Stimulated activated CD4-positive, alpha-beta T cell treated with anti-CD3 and anti-CD28 coated beads, Interleukin-2, amount 100 ng/mL, for 48 hours (primary cell): ENCODE data around the gene ZBTB47.

Source experiments
- DNase-seq, 2 donors: peaks; one replicate each; pipeline ENCODE4 v3.0.0-alpha.2; 2020

Gene ZBTB47

DNA sequence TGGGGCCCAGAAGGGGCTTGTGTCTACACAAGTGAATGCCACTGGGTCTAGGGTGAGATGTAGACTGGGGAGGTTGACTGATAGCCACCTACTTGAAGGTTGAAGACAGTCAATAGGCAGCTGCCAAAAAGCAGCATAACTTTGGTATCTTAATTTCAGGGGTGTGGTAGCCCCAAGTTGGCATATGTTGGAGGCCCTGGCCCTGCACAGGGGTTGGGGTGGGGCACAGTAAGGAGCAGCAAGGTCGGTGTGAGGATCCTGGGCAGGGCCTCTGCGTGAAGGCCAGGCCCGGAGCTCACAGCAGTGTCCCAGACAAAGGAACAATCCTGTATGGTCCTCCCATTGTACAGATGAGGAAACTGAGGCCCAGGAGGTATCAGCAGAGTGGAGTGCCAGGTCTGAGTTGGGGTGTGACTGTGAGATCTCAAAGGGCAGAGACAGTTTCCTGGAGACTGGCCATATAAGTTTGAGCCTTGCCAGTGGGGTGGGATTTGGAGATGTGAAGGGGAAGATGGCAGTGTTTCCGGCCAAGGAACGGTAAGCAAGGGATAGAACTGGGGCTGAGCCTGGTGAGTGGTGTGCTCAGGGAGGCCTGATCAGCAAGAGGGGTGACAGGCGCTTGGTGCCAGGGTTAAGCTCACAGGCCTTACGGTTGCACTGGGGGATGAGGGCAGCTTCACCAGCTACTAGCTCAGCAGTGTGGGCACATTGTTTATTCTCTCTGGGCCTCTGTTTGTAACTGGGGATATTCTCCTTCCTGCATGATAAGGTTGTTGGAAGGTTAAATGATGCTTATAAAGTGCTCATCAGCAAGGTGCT, 33.5 kb downstream of the ZBTB47 start:
- DNase-seq: no peak

DNA sequence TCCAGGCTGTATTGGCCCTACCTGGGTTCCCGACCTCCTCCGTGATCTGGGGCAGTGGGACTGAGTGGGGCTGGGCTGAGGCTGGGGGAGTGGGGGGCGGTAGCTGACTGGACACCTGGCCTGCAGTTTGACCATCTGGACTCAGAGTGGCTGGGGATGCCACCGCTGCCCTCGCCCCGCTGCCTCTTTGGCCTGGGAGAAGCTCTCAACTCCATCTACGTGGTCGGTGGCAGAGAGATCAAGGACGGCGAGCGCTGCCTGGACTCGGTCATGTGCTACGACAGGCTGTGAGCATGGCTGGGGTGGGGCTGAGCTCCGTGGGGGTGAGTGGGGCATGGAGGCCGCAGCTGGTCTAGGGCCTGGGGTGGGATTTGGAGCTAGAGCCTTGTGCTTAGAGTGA, 34.5 kb downstream of the ZBTB47 start:
- DNase-seq: no peak

DNA sequence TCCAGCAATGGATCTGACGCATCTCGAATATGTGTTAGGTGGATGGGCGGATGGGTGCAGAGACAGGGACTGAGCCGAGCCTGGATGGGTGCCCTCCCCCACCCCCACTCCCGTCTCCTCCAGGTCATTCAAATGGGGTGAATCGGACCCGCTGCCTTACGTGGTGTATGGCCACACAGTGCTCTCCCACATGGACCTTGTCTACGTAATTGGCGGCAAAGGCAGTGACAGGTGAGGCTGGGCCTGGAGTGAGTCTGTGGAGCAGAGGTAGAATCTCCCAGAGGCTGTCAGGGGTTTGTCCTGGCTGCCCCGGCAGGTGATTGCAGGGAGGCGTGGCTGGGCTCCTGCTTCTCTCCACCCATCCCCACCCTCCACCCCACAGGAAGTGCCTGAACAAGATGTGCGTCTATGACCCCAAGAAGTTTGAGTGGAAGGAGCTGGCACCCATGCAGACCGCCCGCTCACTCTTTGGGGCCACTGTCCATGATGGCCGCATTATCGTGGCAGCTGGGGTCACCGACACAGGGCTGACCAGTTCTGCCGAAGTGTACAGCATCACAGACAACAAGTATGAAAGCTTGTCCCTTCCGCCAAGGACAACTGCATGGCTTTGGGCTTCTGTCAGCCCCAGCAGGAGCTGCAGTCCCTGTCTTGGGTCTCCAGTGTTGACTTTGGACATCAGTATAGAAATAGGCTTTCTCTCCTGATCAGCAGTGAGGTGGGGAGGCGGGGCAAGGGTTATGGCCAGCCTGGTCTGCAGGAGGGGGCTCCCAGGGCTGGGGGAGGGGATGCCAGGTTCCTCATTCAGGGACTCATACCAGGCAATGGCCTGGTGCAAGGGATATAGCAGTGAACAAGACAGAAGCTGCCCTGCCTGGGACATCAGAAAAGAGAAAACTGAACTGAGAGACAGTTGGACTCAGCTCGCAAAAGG, 35.3 kb downstream of the ZBTB47 start:
- no peak for DNase-seq

DNA sequence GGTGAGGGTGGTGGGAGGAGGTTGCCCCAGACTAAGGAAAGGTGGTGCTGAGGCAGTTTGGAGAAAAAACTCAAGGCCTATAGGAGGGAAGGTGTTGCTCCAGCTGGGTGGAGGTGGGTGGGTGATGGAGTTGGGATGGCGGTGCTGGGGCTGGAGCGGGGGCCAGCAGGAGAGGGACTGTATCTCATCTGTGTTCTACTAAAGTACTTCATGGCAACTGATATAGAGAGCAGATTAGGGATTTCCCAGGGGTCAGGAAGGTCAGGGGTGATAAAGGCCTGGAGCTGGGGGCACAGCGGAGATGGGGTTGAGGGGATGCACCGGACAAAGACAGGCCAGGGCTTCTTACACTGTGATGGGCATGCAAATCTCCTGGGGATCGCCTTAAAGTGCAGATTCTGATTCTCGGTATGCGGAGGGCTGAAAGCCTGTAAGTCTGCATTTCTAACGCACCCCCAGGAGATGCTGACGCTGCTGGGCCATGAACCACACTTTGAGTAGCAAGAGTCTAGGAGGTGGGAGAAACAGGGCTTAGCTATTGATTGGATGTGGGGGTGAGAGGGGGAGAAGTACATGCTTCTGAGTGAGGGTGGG, 36.0 kb downstream of the ZBTB47 start:
- no peak for DNase-seq

DNA sequence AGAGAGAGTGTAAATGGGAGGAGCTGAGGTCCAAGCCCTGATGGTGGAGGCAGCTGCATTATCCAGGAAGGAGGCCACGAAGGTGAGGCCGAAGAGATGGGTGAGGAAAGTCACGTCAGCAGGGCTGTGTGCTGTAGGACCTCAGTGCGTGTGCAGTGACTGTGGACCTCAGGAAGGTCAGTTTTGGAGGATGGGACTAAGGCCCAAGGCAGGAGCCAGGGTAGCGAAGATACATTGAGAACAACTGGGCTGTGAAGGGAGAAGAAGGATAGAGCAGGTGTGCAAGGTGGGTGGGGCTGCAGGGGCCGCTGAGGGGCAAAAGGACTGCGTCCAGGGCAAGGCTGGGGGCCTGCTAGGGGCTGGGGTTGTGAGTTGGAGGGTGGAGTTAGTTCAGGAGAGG, 36.7 kb downstream of the ZBTB47 start:
- DNase-seq: no peak

DNA sequence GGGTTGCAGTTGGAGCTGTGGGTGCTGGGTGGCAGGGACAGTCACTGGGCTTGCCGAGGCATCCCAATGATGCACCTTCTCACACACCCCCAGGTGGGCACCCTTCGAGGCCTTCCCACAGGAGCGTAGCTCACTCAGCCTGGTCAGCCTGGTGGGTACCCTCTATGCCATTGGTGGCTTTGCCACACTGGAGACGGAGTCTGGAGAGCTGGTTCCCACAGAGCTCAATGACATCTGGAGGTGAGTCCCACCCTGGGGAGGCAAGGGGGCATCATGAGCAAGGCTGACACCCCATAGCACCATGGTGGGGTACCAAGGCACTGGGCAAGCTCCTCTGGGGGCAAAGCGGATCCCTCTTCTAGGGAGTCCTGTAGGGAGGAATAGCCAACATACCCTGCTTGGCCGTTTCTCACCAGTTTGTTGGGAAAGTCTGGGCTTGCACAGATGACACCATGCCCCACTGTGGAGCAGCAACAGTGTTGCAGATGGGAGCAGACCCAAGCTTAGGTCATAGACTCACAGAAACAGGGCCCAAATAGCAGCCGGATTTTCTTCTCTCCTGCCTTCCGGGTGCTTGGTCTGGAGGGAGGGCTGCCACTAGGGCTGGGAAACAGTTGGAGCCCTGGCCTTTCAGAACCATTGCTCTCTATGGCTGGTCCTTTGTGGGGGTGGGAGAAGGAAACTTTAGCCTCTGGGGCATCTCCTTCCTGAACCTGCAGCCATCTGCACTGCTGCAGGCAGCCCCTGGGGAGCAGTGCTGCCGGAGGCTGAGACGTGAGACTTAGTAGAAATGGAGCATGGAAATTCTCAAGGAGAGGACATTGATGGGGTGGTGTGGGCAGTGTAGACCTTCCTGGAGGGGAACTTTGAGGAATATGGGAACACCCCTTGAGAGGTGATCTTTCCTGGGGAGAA, 37.5 kb downstream of the ZBTB47 start:
- no peak for DNase-seq

DNA sequence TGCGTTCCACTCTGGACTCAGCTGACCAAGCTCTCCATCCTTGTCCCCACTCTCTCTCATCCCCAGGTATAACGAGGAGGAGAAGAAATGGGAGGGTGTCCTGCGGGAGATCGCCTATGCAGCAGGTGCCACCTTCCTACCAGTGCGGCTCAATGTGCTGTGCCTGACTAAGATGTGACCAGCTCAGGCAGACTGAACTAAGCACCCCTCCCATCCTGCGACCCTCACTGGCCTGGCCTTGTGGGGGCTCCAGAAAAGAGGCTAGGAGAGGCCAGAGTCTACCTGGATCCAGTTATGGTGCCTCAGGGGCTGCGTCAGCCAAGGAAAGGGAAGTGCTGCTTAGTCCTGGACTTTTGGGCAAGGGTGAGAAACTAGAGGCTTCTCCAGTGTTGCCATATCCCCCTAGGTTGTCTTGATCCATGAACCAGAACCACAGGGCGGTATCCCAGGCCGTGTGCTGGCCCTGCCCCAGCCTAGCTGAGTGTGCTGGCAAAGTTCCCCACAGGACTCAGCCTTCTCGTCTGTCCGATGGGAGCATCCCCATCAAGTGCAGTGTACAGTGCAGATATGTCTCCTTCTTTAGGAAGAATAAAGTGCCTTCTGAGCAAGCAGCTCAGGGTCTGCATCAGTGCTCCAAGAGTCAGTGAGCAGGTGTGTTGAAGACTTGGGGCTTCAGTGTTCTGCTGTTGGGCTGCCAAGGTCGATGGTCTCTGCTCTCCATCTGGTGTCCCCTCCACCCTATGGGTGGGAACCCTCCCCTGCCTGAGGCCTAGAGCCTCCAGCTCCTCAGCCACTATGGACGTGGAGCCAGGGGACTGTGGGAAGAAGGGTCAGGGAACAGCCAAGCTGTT, 38.5 kb downstream of the ZBTB47 start:
- no peak for DNase-seq

DNA sequence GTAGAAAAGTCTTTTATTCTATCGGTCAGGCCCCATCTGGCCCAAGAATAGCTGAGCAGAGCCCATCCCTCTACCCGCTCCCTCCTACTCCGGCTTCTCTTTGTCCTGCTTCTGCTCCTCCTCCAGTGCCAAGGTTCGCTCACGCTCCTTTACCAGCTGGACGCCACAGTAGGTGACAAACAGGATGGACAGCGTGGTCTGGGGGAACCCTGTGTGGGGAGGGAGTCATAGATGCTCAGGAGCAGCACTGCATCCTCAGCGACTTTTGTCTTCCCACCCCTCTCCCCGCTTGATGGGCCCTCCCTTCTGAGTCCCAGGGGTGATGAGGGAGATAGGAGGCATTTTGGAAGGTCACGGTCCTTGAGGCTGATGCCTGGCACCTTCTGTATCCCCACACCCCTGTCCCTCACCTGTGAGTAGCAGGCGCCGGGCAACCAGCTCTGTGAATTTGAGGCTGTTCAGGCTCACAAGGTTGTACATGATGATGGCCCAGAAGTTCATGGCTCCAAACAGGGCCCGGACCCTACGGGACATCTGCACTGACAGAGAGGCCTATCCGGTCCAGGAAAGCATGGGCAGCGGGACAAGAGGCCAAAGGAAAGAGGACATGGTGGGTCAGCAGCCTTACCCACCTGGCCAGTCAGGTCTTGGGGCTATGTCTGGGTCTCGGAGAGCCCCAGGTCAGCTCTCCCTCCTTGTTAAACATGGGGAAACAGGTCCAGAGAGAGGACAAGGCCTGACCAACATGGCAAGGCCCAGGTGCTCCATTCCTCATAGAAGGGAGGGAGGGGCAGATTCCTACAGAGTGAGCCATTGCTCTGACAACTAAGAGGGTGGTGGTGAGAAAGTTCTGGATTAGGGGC, 39.4 kb downstream of the ZBTB47 start:
- DNase-seq: no peak

DNA sequence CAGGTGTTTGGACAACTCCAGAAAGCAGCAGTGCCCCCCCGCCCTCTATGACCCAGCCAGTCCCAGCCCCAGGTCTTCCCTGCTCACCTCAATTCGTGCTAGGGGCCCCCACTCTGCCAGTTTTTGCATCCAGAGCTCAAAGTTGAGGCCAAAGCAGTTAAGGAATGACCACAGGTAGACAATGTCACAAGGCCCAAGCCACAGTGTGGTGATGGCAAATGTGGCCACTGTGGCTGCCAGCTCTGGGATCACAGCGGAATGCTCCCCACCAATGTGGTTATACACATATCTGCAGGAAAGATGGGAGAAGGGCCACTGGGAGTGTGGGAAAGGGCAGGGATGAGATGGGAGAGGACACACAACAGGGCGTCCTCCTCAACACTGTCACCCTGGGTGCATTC, 40.0 kb downstream of the ZBTB47 start:
- no peak for DNase-seq

DNA sequence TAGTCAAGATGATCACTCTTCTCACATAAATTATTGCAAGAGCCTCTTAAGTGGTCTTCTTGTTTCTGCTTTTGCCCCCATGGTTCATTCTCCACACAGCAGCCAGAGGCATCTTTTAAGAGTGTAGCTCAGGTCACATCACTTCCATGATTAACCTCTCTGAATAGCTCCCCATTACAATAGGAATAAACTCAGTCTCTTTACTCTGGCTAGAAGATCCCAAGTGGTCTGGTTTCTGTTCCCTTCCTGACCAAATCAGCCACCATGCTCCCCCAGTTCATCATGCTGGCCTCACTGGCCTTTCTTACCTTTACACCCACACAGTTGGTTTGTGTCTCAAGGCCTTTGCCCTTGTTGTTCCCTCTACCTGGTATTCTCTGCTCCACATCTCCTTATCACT, 40.9 kb downstream of the ZBTB47 start:
- no peak for DNase-seq

DNA sequence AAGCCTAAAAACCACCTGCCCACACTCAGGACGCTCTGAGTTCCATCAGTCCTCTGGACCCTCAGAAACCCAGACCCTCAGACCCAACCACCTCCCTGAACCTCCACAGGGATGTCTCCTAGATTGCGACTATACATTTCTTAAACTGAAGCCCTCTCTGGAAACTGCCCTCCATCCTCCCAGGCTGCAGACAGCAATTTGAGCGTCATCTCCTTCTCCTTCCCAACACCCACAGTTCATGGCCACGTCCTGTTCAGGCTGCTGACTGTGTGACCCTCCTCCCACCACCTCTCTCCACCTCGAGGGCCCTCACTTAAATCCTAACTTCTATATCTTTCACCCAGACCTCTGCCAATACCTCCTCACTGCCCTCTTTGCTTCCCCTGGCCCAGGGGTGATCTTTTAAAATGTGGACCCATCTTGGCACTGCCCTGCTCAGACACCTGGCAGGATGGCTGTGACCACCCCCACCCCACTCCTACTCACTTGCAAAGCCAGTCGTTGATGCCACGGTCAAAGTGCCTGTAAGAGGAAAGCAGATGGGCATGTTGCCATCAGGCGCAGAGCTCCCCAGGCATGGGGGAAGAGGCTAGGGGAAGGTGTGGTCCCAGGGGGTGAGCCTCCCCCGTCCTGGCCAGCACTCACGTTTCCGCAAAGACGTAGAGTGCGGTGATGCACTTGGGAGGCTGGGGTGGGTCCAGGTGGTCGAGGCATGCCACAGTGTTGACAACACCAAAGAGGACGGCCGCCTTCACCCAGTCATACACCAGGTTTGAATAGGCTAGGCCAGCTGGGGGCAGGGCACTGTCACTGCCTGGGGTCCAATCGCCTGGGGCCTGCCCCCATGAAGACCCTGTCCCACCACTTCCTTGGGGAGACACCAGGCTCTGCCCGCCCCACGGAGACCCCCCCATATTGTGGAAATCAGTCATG, 43.1 kb downstream of the ZBTB47 start:
- no peak for DNase-seq

DNA sequence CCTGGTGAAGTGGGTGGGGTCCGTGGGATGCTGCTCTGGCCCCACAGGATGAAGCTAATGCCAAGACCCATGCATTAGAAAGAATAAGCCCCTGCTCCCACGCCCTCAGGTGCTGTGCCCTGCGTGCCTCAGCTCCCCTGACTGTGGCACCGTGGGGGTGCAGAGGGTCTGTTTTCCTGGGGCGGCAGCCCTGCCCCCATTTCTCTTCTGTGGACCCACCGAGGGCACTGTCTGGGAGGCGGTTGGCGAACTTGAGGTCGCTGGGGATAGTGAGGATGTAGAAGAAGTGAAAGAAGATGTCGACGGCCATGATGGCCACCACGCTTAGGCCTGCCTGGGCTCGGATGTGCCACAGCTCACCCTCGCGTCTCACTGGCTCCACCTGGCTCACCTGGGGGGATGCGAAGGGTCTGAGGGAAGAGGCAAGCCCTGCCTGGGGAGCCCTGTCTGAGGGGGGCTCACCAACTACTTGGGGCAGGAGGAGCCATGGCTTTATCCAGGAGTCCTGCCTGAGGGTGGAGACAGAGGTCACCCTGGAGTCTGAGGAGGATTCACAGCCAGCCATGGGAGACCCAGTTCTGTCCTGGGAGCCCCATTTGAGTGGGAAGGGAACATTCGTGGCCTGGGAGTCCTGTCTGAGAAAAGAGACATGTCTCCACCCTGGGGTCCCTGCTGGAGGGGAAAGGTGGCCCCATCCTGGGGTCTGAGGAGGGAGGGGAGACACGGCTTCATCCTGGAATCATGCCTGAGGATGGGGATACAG, 44.0 kb downstream of the ZBTB47 start:
- no peak for DNase-seq

DNA sequence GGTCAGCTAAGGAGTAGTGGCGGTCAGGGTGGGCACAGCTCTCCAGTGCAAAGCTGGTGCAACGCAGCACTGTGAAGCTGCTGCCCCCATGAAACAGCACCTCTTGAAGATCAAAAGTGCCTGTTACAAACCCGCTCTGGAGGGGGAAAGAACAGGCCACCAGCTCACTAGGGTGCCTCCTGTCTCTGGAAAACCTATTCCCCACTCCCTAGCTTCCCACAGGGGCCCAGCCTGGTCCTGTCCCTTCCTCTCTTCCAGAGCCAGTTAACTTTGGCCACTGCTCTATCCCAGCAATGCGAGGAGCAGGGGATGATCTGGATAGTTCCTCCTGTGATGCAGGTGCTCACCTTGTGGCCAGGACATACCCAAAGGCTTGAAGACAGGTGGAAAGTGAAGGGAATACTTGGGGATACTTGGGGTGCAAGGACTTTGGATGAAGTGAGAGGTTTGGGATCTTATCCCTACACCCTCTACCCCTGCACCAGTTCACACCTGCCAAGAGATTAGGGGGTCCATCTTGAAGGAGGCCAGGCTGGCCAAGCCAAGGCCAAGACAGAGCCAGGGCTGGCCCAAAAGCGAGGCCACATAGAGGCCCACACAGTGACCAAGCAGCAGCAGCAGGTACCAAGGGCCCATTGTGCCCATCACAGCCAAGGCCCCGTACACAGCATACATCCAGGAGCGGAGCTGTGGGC, 44.9 kb downstream of the ZBTB47 start:
- DNase-seq: no peak

DNA sequence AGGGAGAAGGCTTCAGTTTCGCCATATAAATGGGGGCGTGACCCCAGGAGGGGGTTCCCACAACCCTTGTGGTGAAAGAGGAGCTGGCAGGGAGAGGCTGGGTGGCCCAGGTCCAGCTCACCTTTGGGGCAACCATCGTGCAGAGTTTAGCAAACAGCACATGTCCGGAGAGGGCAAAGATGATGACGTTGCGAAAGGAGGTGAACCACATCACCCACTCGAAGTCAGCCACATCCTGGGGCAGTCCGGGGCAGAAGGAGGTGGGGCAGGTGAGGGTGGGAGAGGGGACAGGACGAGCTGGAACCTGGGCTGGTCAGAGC, 45.4 kb downstream of the ZBTB47 start:
- no peak for DNase-seq

DNA sequence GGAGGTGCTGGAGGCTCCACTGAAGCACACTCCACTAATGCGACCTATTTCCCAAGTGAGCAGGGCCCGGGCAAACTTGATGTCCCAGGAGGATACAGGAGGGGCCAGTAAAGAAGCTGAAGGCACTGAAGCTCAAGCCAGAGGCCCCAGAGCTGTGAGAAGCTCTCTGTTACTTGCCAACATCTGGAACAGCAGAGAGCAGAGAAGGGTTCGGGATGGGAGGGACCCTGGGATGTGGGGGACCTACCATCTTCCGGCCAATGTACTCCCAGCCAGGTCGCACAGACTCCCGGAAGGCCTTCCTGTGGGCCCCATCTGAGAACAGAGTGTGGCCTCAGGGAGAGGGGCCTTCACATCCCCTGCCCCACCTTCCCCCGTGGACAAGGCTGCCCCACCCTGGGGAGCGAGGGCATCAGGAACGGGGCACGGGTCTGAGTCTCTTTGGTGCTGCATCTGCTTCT, 46.0 kb downstream of the ZBTB47 start:
- DNase-seq: no peak

DNA sequence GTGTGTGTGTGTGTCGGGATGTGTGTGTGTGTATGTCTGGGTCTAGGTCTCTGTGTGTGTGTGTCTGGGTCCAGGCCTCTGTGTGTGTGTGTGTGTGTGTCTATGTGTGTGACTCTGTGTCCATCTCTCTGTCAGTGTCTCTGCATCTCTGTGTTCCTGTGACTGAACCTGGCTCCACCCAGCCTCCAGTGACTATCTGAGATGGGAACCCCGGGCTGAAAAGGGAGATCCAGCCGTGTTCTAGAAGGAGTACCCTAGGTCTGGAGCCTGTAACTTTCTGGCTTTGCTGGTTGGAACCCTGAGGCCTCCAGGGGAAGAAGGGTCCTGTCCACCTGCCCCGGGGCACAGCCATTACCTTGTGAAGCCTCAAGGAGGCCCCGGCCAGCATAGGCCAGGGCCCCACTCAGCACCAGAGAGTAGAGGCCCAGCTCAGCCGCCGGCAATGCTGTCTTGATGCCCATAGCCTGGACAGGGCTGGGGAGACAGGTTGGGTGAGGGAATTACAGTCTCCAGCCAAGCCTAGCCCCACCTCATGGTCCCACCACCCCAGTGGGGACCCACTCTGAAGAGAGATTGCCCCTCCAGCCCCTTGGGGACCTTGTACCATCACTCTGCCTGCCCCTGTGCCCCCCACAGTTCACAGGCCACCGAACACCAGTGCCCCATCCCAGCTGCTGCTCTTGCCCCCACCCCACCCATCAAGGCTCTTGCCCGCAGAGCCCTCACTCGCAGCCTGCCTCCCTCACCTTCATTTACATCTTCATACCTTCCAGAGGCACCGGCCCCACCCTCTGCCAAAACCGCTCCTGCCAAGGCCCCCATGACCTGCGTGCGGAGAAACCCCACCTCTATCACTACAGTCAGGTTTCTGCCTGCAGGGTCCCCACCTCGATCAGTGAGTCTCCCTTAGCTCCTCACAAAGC, 47.1 kb downstream of the ZBTB47 start:
- DNase-seq: no peak
